ENCODE results near the gene STATH.

DNA sequence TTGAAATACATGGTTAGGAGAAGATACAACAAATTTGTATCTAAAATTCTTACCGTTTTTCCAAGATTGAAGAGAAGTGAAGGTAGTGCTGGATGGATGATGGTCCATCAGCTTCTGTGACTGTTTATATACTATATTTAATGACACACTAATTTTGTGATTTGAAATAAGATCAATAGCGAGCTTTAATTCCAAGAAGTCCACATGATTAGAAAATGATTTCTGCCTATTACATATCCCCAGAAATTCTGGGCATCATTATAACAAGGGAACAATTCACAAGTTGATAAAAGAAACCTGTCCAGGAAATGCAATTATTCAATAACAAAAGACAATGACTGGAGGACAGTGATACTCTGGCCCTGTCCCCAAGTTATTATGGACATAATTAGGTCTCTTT is 30.1 kb upstream of the STATH start, which contains the start of gene CSN2:
- TF ChIP-seq POLR2AphosphoS5 (IDR thresholded peaks at IDR 0.05) (no peak), EP300 (IDR thresholded peaks at IDR 0.05) (no peak)
- TF ChIP-seq, protein P1, sequence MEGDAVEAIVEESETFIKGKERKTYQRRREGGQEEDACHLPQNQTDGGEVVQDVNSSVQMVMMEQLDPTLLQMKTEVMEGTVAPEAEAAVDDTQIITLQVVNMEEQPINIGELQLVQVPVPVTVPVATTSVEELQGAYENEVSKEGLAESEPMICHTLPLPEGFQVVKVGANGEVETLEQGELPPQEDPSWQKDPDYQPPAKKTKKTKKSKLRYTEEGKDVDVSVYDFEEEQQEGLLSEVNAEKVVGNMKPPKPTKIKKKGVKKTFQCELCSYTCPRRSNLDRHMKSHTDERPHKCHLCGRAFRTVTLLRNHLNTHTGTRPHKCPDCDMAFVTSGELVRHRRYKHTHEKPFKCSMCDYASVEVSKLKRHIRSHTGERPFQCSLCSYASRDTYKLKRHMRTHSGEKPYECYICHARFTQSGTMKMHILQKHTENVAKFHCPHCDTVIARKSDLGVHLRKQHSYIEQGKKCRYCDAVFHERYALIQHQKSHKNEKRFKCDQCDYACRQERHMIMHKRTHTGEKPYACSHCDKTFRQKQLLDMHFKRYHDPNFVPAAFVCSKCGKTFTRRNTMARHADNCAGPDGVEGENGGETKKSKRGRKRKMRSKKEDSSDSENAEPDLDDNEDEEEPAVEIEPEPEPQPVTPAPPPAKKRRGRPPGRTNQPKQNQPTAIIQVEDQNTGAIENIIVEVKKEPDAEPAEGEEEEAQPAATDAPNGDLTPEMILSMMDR (IDR thresholded peaks at IDR 0.05) = no peak
